Panc1 (cell line): Measurements from ENCODE around the gene AK4. TPM values are rescaled to one million over a fixed set of nuclear protein-coding genes. Genes with fewer than 3 reads are reported as not detected.

Experiments
- ATAC-seq: fragments of 200-7000 bp; cut with Tn5 transposase; 2 replicates; pipeline ENCODE4 v1.9.1; 2020; ENCODE audit warnings: mild to moderate bottlenecking, moderate library complexity
- BruUV-seq: library from RNA; stranded (reverse); fragments of 400-500 nt; replicated peaks from 2 replicates; lab custom pipeline; 2021; lab: Mats Ljungman, UMichigan
- CTCF ChIA-PET: fragments of 300-600 bp; sonication (Branson Sonifier 250); formaldehyde crosslinking; loops from one replicate; lab custom pipeline; 2022; ENCODE audit warnings: antibody characterized with exemption; lab: Charles Lee
- POLR2A ChIA-PET: fragments of 300-600 bp; sonication (Branson Sonifier 250); formaldehyde crosslinking; loops from one replicate; lab custom pipeline; 2022; ENCODE audit warnings: antibody characterized with exemption; lab: Charles Lee
- DNase-seq: peaks from one replicate; pipeline ENCODE4 v3.0.0-alpha.2; 2010; ENCODE audit warnings: low read depth, low spot score
- H3K27ac ChIP-seq: 2 replicates; pipeline ENCODE4 v1.5.1; 2011; ENCODE audit warnings: mild to moderate bottlenecking, low read length, inconsistent platforms
- H3K27me3 ChIP-seq: fragments of 200-500 bp; sonication (Bioruptor generic); 2 replicates; pipeline ENCODE4 v1.6.0; 2014; ENCODE audit warnings: low read length, inconsistent platforms; ENCODE audit not compliant: control insufficient read depth, insufficient read depth
- H3K36me3 ChIP-seq: fragments of 200-500 bp; sonication (Bioruptor generic); 2 replicates; pipeline ENCODE4 v1.5.1; 2014; ENCODE audit warnings: inconsistent platforms, mild to moderate bottlenecking, low read length, moderate library complexity; ENCODE audit not compliant: control insufficient read depth, insufficient read depth
- H3K4me1 ChIP-seq: 2 replicates; pipeline ENCODE4 v1.5.1; 2011; ENCODE audit warnings: inconsistent platforms, mild to moderate bottlenecking, low read length, moderate library complexity; ENCODE audit not compliant: control insufficient read depth, insufficient read depth
- H3K4me3 ChIP-seq, 2 experiments: 2 replicates each; pipeline ENCODE4 v1.5.1; 2011 to 2012; ENCODE audit warnings: low read depth in 2 of 2, low read length in 2 of 2, mild to moderate bottlenecking in 2 of 2, inconsistent platforms in 1 of 2, moderate library complexity in 1 of 2
- H3K9me3 ChIP-seq: fragments of 200-500 bp; sonication (Bioruptor generic); 2 replicates; pipeline ENCODE4 v1.5.1; 2014; ENCODE audit warnings: low read depth, mild to moderate bottlenecking, inconsistent platforms, low read length, moderate library complexity; ENCODE audit not compliant: control insufficient read depth, insufficient read depth
- POLR2AphosphoS5 ChIP-seq: IDR thresholded peaks from 2 replicates; pipeline ENCODE4 v1.6.1; 2012; ENCODE audit warnings: mild to moderate bottlenecking, low read depth, low read length, moderate library complexity
- SIN3A ChIP-seq: IDR thresholded peaks from 2 replicates; pipeline ENCODE4 v1.6.1; 2012; ENCODE audit warnings: low read depth, mild to moderate bottlenecking, low read length, moderate library complexity, borderline replicate concordance; ENCODE audit not compliant: insufficient read depth
- TCF7L2 ChIP-seq: IDR thresholded peaks from 2 replicates; pipeline ENCODE4 v1.6.1; 2011; ENCODE audit warnings: mild to moderate bottlenecking, low read depth, low read length, inconsistent platforms
- in situ Hi-C: cut with HindIII; loops from 2 replicates; pipeline ENCODE4 v1.10.0; 2016; ENCODE audit warnings: low sequenced_read_pairs, low pct_unique_long_range_greater_than_20kb
- intact Hi-C: fragments of 100-400 bp; cut with micrococcal nuclease; formaldehyde crosslinking; loops from one replicate; pipeline ENCODE4 v1.10.0; 2022; ENCODE audit not compliant: unreplicated experiment
- total RNA-seq: library from RNA; stranded (reverse); gene quantifications from one replicate; pipeline ENCODE4 v1.2.1, GENCODE V29; 2021; ENCODE audit not compliant: unreplicated experiment
- TF ChIP-seq, protein P1 (sequence below): fragments of 450-650 bp; IDR thresholded peaks from 2 replicates; pipeline ENCODE4 v1.5.1; 2017; ENCODE audit warnings: mild to moderate bottlenecking
- TF ChIP-seq, protein P2 (sequence below), 2 experiments: IDR thresholded peaks; 2 replicates each; pipeline ENCODE4 v1.6.1; 2011 to 2012; ENCODE audit warnings: low read depth in 2 of 2, control low read depth in 1 of 2, low read length in 1 of 2, mild to moderate bottlenecking in 1 of 2, moderate library complexity in 1 of 2; ENCODE audit not compliant: insufficient read depth in 1 of 2

The AK4 gene
- total RNA-seq, 1 experiment from 2014 or later: 26.8 TPM

DNA sequence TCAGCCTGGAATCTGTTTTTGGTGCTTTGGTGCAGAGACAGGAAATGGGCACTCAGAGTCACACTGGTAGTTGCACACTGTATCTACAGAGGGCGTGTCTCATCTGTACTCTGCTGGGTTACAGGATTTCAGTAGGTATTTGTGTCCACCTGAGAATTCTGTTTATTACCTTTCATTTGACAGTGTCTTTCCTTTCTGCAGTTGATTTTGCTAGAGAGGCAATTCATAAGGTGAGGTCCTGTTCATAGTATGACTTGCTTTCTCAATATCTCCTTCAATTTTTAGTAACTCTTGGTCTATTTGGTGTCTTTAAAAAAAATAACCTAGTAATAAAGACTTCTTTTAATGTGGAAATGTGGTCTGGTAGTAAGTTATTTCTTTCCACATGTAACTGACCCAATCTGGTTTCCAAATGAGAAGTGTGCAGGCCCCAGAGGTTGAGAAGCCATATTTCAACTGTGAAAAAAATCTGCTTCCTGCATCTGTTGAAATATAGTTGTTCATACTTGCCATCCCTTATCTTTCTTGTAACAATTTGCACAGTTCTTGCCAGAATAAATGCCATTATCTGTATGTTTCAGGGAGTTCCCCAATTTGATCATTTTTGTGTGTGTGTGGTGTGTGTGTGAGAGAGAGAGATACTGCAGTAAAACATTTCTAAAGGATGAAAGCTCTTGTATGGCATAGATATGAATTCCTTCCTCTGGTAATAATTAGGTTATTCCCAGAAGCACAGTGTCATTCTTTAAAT is 82.9 kb downstream of the AK4 start:
- intact Hi-C loops: loop anchor here (10.0 kb wide), 1 partner anchor 194 kb away; the partner anchor contains the start of genes LEPR and LEPROT
- CTCF ChIA-PET: interaction anchor here (0.5 kb wide), 1 partner anchor 747 kb away, joined by 3 read pairs; no protein-coding TSS in a partner anchor
- Histone ChIP-seq H3K9me3 (no peaks in the 10 kb centered on the region), H3K27ac (no peak overlapping the region), H3K4me1 (no peaks in the 10 kb centered on the region), H3K27me3 (no peaks in the 10 kb centered on the region), H3K36me3 (no peaks in the 10 kb centered on the region), H3K4me3 (no peak overlapping the region)
- no peak for ATAC-seq
- no peak for DNase-seq
- no TSS peak for BruUV-seq
- TF ChIP-seq, protein P1, sequence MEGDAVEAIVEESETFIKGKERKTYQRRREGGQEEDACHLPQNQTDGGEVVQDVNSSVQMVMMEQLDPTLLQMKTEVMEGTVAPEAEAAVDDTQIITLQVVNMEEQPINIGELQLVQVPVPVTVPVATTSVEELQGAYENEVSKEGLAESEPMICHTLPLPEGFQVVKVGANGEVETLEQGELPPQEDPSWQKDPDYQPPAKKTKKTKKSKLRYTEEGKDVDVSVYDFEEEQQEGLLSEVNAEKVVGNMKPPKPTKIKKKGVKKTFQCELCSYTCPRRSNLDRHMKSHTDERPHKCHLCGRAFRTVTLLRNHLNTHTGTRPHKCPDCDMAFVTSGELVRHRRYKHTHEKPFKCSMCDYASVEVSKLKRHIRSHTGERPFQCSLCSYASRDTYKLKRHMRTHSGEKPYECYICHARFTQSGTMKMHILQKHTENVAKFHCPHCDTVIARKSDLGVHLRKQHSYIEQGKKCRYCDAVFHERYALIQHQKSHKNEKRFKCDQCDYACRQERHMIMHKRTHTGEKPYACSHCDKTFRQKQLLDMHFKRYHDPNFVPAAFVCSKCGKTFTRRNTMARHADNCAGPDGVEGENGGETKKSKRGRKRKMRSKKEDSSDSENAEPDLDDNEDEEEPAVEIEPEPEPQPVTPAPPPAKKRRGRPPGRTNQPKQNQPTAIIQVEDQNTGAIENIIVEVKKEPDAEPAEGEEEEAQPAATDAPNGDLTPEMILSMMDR: no peak
- no peak for TF ChIP-seq POLR2AphosphoS5
- TF ChIP-seq, protein P2, sequence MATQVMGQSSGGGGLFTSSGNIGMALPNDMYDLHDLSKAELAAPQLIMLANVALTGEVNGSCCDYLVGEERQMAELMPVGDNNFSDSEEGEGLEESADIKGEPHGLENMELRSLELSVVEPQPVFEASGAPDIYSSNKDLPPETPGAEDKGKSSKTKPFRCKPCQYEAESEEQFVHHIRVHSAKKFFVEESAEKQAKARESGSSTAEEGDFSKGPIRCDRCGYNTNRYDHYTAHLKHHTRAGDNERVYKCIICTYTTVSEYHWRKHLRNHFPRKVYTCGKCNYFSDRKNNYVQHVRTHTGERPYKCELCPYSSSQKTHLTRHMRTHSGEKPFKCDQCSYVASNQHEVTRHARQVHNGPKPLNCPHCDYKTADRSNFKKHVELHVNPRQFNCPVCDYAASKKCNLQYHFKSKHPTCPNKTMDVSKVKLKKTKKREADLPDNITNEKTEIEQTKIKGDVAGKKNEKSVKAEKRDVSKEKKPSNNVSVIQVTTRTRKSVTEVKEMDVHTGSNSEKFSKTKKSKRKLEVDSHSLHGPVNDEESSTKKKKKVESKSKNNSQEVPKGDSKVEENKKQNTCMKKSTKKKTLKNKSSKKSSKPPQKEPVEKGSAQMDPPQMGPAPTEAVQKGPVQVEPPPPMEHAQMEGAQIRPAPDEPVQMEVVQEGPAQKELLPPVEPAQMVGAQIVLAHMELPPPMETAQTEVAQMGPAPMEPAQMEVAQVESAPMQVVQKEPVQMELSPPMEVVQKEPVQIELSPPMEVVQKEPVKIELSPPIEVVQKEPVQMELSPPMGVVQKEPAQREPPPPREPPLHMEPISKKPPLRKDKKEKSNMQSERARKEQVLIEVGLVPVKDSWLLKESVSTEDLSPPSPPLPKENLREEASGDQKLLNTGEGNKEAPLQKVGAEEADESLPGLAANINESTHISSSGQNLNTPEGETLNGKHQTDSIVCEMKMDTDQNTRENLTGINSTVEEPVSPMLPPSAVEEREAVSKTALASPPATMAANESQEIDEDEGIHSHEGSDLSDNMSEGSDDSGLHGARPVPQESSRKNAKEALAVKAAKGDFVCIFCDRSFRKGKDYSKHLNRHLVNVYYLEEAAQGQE (IDR thresholded peaks at IDR 0.05; ENCODE audit: insufficient read depth in 1 of 2, low read depth in 2 of 2, low read length in 1 of 2): no peak
- POLR2A ChIA-PET: interaction anchor here (0.6 kb wide), 1 partner anchor 189 kb away, joined by 7 read pairs; no protein-coding TSS in a partner anchor
- in situ Hi-C loops: no loop called here

DNA sequence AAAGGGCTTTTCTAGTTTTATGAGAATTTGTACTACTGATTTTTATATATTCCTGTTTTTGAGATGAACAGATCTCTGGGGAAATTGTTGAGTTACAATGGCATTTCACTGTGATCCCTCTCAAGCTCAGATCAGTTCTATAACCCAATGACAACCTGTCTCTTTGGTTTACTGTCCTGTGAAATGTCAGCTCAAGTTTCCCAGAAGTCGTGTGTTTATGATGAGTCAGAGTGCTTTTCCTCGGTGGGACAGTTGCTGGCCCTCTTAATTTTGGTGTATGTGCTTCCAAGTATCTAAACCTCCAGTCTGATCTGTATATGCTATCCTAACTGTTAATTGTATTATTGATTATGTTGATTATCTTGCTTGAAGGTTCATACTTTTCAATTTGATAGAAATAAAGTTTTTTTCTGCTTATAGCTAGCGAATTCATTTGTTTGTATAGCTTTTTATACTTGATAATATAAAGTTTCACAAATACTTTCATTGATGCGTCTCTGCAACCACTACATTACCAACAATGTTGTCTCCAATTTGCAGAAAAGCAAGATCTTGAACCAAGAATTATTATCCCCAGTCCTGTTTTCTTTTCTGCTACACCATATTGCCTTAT is 83.8 kb downstream of the AK4 start:
- H3K9me3 ChIP-seq: peaks cover 4% of the 10 kb centered on the region; the same call in 1 of the 2 replicates
- no peak for DNase-seq
- ChIA-PET CTCF (interaction anchor here (0.5 kb wide), 1 partner anchor 748 kb away, joined by 3 read pairs; no protein-coding TSS in a partner anchor), POLR2A (no interaction called here)
- intact Hi-C loops (loop anchor here (10.0 kb wide), 1 partner anchor 193 kb away; the partner anchor contains the start of genes LEPR and LEPROT), in situ Hi-C loops (no loop called here)
- TF ChIP-seq TCF7L2 (no peak), SIN3A (no peak), POLR2AphosphoS5 (no peak)
- TF ChIP-seq, protein P1: no peak
- TF ChIP-seq, protein P2 (IDR thresholded peaks at IDR 0.05; ENCODE audit: insufficient read depth in 1 of 2, low read depth in 2 of 2, low read length in 1 of 2): no peak
- no peak for ATAC-seq
- no peaks in the 10 kb centered on the region for H3K4me1 ChIP-seq
- no TSS peak for BruUV-seq
- no peaks in the 10 kb centered on the region for H3K36me3 ChIP-seq
- H3K4me3 ChIP-seq: no peak overlapping the region
- no peak overlapping the region for H3K27ac ChIP-seq
- H3K27me3 ChIP-seq: no peaks in the 10 kb centered on the region
